ENCODE results near the gene GSTP1.

The GSTP1 gene

GRCh38 chr11:67632175-67632981, 48.8 kb downstream of the GSTP1 start:
- DNase-seq = no peak

DNA sequence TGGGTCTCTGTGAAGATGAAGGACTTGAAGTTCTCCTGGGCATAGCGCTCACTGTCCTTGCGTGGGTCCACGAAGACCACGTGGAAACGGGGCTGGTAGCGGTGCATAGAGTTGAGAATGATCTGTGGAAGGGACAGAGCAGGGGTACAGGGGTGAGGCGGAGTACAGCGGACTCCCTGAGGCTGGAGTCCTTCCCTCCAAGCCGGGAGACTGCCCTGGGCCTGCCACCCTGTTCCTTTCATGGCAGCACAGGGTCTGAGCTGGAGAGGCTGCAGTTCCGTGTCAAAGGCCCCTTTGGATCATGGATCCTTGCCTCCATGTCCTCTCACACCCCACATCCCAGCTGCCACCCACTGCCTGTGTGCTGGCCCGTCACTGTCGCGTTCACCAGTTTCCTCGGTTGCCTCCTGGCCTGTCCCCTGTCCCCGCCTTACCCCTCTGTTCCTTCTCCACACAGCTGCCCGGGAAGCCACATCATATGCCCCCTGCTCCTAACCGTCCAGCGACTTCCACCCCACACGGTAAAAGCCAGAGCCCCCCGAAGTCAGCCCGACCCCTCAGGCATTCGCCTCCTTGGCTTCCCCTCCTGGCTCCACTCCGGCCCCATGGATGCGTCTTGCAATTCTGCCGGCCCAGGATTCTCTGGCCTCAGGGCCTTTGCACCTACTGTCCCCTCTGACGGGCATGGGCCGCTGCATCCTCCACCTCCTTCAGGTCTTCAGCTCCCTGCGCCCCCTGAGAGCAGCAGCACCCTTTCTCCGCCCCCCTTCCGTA, 49.6 kb downstream of the GSTP1 start:
- DNase-seq = no peak

DNA sequence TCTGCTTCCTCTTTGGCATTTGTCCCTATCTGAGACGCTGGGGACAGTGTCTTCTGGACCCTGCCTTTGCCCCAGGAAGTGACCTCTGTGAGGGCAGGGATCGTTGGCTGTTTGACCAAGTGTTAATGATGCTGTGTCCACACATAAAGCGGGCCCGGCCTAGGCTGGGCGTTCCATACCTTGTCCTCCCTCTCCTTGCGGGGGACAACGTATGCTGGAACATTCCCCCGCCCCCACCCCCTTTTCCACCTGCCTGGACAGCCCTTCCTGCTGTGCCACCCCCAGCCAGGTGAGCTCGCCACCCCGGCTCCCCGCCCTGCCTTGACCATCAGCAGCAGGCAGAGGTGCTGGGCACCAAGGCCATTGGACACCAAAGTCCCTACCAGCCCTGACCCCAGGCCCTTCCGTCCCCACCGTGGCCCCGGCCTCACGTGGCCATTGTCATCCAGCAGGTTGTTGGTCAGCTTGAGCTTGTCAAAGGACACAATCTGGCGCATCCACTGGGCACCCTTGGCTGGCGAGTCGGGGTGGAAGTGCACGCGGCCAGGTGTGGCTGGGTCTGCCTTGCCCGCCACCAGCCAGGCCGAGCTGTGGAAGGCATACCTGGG, 50.2 kb downstream of the GSTP1 start:
- DNase-seq = no peak

- DNase-seq = no peak
Observed at GRCh38 chr11:67634366-67635230, 51.0 kb downstream of the GSTP1 start.

DNA sequence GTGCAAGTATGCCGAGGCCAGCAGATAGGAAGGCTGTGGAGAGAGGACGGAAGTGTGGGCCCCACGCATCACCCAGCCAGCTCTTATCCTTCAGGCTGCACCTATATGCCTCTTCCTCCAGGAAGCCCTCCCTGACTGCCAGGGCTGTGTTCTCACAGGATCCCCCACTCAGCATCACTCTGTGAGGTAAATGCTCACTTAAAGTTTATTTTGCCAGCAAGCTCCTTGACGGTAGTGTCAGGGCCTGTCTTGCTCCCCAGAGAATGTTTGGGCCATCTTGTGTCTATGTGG, 51.6 kb downstream of the GSTP1 start:
- no peak for DNase-seq

Data from NCI-H774 (cell line).